Endometrial microvascular endothelial cells (primary cell): ENCODE data around the gene LYPD6B. TPM values are rescaled to one million over a fixed set of nuclear protein-coding genes. Genes with fewer than 3 reads are reported as not detected.

Source experiments
- in situ Hi-C: cut with HindIII; loops from 2 replicates; pipeline ENCODE4 v1.10.0; 2017; ENCODE audit warnings: low sequenced_read_pairs, low pct_unique_long_range_greater_than_20kb; ENCODE audit errors: inconsistent ontology term
- total RNA-seq: library from RNA; depleted of rRNA; stranded (reverse); fragments of >200 nt; gene quantifications from one replicate; pipeline ENCODE4 v1.2.3, GENCODE V29; 2015; ENCODE audit errors: inconsistent ontology term

The LYPD6B gene
- total RNA-seq, 1 donor from 2014 or later = not detected

DNA sequence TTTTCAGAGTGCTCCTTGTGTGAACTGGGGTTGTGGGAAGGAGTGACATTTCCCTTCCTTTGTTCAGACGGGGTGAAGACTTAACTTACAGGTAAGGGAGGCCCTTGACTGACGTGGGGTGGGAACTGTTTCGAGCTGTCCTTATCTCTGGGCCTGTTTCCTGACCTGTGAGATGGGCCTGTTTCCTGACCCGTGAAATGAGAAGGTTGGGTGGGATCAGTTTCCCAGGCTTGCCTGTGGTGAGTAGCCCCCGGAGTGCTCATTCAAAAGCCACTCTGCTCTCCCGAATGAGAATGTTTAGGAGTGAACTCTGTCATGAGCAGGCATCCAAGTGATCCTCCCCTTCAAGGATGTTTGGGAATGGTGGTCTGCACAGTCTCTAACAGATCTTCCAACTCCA, 4.1 kb upstream of the LYPD6B start:
- in situ Hi-C loops = no loop called here

DNA sequence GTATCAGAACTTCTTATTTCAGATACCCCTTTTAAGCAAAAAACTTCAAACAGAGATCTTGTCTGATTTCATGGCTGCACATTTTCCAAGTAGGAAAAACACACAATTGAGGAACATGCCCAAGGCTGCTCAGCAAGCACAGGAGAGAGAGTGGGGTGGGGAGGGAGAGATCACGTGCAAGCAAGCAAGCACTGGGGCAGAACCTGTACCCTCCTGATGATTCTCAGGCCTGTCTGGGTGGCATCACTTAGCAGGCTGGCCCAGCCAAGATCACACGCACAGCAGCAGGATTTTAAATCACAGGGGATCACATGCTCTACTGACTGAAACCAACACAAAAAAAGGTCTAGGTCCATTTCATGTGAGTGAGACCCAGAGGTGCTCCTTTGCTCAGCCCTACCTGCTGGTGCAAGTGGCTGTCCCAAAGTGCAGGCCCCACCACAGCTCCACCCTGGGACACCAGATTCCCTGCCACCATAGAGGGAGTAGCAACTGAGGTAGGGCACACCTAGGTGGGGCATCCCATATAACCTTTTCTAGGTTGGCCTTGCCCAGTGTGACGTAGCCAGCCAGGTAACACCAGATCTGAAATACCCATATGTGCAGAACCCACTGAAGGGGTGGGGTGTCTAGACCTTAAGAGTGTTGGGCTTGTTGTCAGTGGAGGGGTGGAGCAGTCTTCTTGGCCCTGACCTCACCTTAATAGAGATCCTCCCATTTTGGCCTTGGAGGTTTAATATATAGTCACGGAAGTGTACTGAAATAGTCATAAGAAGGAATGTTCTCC, 1.8 kb upstream of the LYPD6B start:
- in situ Hi-C loops = no loop called here

DNA sequence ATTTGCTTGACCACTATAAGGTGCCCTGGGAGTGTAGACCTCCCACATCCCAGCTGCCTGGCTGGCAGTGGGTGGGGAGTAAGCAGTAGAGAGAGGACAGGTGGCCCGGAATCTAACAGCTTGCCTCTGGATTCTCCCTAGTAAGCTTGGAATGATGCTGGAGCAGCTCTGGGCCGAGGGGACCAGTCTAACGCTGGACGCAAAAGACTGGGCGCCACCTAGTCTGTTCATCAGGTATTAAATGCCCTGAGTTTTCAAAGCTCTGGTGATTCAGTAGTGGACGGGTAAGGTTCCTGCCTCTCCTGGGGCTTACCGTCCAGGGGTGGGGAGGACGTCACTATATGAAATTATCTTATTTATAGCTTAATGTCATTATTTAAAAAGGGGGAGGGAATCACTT, 648 bp upstream of the LYPD6B start:
- in situ Hi-C loops = no loop called here

DNA sequence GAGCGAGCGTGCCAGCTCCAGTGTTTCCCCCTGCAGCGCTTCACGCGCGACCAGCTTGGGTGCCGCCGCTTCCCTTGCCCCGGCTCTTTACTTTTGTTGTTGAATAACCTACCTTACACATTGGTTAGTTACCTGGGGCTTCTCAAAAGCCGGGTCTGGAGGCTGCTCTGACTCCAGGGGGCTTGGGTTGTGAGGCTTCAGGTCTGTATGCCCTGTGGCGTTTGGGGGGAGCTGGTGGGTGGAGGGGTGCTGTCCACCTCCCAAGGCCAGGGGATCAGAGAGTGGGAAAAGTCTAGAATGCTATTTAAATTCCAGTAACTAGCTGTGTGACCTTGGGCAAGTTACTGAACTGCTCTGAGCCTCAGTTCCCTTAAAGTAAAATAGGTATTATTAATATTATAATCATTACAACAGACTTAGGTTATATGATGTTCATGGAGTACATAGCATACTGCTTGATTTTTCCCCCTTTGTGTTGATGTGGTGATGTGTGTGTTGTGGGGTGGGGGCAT, 770 bp downstream of the LYPD6B start:
- in situ Hi-C loops = no loop called here

DNA sequence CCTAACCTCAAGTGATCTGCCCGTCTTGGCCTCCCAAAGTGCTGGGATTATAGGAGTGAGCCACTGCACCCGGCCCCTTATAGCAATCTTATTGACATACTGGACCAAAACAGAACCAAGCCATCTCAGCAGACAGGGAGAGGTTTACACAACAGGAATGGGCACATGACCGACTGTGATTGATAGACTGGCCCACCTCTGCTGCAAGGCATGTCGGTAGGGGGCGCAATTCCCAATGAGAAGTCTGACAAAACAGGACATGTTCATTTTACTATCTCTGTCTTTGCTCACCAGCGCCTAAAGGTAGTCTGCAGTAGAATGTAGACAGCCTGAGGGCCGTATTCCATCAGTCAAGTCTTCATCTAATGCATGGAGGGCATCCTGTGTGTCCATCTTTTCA, 2.0 kb downstream of the LYPD6B start:
- in situ Hi-C loops = no loop called here

DNA sequence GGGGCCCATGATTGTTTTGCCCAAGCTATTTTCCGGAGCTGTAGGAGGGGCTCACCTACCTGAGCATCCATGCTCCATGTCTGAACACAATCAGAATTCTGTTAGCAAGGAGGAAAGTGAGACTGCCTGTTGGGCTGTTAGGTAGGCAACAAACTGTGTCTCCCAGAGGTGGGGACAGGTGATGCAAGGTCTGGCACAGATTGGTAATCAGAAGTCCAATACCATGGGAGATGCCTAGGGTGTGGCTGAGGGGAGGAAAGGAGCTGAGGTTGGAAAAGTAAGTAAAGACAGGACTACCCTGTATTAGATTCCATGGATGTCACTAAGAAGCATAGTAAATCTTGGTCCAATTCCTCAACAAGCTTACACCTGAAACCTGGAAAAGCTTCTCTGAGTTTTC, 3.0 kb downstream of the LYPD6B start:
- in situ Hi-C loops = no loop called here

DNA sequence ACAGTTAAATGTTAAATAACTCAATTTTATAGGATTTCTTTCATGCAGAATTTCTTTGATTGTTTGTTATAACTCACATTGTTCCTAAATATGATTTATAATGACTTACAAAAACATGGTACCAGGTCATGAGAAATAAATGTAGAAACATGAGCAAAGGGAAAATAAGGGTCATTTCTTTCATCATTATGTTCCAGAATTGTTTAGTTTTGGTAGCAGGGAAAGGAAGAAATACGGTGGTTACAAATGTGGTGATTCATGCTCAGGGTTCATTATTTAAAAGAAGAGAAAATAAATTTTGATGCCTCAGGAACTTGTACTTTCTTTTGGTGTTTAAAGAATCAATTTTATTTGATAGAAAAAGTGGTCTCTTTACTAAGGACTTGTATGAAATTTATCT, 4.4 kb downstream of the LYPD6B start:
- in situ Hi-C loops = no loop called here

DNA sequence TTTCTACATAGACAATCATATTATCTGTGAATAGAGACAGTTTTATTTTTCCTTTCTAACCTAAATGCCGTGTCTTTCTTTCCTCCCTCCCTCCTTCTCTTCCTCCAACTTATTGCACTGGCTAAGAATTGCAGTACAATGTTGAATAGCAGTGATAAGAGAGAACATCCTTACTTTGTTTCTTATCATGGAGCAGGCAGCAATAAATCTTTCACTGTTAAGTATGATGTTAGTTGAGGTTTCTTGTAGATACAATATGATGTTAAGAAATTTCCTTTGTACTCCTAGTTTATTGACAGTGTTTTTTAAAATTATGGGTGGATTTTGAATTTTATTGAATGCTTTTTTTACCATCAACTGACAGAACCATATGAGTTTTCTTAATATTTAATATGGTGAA, 6.0 kb downstream of the LYPD6B start:
- in situ Hi-C loops = no loop called here

DNA sequence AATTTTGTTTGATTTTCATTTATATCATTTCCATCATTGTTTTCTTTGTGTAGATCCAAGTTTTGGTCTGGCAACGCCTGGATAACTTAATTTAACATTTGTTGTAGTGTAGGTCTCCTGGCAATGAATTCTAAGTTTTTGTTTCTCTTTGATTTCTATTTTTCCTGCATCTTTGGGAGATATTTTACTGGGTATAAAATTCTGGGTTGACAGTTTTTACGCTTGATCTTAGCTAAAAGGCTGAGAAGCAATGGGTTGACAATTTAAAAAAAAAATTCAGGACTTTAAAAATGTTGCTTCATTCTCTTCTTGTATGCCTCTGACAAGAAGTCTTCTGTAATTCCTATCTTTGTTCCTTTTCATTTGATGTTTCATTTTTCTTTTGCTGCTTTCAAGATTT, 8.6 kb downstream of the LYPD6B start:
- in situ Hi-C loops = no loop called here

DNA sequence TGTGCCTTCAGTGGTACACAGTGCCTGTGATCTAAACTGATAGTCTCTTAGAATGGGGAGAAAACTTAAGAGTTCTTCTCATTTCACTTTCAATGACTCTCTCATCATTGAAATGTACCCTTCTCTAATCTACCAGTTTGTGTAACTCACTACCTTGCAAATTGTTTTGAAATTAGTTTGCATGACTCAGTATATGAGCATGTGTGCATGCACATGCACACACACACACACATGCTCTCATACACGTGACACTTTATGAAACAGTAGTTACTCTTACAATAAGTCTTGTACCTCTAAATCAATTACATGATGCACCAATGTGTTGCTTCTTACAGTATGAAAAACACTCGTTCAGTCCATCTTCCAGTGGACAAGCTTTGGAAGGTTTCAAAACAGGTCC, 10.6 kb downstream of the LYPD6B start:
- in situ Hi-C loops = no loop called here

DNA sequence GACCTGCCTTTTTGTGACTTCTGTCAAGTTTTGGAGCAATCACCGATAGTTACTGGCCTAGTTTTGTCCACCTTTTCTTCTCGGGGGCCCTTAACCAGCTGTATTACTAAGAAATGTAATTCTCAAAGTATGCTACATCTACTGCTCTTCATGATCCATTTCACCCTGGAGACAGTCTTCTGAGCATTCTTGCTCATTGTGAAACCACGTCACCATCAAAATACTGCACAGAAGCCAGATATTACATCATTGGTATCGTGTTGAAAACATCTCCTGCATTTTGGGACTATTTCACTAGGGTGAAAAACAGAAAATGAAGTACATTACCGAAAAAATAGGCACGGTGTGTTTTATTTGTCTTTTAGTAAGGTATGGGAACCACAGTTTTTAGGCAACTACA, 11.7 kb downstream of the LYPD6B start:
- in situ Hi-C loops = no loop called here

DNA sequence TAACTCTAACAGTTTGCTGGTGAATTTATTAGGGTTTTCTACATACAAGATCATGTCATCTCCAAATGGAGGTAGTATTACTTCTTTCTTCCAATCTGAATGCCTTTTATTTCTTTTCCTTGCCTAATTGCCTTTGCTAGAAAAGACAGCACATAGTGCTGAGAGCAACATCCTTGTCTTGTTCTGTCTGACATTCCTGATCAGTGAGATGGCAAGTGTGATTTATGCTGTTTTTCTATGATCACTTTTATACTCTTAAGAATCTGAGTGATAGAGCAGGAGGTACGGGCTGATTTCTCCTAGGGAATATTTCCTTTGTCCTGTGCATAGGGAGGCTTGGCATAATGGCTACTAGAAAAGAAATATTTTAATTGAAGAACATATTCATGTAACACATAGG, 17.3 kb downstream of the LYPD6B start:
- in situ Hi-C loops = no loop called here

DNA sequence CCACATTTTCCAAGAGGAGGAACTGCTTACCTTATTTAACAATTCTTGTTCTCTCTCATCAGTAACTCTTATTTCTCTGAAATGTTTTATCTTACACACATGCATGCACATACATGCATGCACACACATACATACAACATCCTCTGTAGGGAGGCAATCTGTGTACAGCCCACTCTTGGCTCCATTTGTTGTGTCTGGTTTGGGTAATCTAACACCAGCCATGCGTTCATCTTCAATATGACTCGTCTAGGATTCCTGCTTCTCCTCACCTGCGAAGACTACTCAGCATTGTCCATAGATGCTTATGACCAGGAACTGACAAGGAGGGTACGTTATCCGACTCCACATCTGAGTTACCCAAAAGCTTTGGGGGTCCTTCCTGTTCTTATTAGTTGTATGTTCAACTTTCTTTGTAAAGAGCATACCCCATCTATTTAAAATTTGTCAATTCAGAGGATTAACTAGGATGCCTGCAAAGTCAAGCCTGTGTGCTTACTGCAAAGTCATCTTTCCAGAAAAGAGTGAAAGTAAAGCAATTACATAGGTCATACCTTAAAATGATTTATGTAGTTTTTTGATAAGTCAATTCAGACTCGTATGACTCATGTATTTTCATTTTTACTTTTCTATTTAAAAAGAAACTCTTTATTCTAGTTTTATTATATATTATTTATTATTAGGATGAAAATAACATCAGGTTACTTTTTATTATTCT, 18.2 kb downstream of the LYPD6B start:
- in situ Hi-C loops = no loop called here

DNA sequence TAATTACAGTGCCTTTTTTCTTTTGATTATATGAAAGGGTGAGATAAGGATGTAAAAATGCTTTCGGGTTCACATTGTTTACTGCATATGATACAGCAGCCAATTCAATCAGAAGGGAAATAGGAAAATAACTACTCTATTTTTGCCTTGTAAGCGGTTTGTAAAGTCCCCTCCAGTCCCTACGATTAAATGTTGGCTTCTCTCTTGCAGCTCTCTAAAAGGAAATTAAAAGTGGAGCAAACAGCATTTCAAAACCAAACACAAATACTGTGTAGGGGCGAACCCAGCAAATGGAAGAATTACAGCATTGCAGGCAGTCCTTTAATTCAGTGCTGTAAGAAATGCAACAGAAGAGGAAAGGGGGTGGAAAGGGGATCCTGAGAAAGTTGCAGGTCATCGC, 18.9 kb downstream of the LYPD6B start:
- in situ Hi-C loops = no loop called here

DNA sequence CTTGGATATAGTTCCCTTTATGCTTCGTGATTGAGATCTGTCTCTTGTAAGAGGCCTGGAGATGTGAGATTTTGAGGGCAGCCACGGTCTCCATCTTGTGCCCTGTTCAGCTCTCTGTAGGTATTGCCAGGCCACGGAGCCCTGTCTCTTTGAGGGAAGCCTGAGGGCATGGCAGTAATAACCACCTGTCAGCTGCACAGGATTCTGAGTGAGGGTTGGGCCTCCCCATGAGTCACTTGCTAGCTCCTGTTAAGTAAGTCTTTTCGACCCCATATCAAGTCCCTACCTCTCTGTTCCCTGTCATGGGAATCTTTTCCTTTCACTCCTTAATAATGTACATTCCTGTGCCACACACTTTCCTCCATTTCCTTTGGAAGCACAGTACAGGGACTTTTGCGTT, 20.4 kb downstream of the LYPD6B start:
- in situ Hi-C loops = no loop called here

DNA sequence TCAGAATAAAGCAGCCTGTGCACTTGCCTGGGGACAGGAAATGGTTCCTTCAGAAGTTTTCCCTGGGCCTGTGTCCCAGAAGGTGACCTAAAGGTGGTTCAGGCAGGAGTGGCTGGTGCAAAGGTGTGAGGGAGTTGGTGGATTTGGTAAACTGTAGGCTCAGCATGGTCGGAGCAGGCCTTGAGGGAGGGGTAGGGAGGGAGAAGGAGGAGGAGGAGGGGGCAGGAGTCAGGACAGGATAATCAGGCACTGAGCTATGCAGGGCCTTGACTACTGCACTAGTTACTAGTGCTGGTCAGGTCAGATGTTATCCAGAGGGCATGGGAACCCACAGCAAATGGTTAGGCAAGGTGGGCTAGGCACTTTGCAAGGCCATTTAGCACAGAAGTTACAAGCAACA, 21.3 kb downstream of the LYPD6B start:
- in situ Hi-C loops = no loop called here

DNA sequence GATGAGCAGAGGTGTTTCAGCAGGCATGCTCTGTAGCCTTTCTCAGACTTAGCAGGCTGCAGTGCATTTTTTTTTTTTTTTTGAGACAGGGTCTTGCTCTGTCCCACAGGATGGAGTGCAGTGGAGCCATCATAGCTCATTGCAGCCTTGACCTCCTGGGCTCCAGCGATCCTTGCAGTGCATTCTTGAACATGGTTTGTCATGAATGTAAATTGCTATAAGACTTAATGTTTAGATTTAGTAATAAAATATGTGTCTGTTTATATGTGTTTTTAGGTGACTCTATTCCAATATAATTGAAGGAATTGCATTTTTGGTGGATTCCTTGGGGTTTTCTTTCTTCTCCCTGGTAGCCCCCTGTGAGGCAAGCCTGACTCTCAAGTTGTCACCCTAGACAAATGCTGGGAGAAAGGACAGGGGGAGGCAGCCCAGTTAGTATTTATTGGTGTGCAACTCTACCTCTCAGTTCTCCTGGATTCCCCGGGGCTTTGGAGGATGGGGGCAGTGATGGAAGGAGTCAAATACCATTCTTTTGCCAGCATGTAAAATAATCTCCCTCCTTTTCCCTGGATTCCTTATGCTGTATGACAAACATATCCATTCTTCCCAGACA, 22.7 kb downstream of the LYPD6B start:
- in situ Hi-C loops = no loop called here

DNA sequence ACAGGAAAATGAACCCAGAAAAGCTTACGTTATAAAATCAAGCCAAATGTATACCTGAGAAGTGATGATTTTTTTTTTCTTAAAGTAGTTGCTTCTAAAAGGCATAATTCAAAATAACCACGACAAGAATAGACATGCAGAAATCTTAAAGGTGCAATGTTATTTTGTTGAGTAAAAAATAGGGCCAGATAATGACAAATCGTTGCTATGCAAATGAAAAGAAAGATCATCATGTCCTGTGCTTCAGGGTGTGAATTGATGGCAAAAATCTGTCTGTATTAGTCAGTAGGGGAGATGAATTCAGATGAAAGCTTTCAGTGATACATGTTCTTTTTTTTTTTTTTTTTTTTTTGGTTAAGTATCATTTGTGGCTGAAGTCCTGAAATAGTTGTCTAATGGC, 24.0 kb downstream of the LYPD6B start:
- in situ Hi-C loops = no loop called here

DNA sequence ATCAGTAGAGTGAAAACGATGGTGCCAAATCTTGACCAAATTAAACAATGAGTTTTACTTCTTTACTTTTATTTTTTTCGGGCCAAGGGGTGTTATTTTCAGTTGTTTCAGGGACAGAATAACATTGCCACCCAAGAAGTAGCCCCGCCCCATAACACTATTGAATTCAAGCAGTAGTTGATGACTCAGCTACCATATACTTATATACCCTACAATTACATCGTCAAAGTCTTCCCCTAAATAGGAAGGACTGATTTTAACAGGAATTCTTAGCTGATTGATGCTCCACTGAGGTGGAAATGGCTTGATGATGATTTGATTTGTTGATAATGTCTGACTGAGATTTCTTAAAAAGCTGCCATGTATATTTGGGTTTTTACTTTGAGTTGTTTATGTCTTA, 24.7 kb downstream of the LYPD6B start:
- in situ Hi-C loops = no loop called here

DNA sequence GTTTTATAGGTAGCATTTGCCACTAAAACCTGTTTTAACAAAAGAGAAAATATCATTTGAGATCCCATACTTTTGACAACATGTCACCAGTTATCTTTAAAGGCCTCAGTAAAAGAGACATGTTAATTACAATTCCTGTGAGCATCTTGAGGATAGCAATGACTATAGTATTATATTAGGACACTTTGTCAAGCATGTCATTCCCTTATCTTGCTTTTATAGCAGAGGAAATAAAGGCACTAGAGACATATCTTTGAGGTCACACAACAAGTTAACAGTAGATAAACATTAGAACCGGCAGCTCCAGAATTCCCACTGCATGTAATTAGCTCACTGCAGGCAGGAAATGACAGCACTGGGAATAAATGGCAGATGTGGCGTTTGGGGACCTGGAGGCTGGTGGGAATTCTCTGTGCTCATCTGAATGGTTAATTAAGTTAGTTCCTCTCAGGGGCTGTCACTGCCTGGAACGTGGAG, 25.9 kb downstream of the LYPD6B start:
- in situ Hi-C loops = no loop called here
